Measurements from ENCODE around the gene ABCC6. TPM values are rescaled to one million over a fixed set of nuclear protein-coding genes. Genes with fewer than 3 reads are reported as not detected.
"Not testable (repeated sequence)": the region's sequence is repeated elsewhere in the genome, so short reads cannot be mapped to it uniquely, and the experiment has no call there.

The ABCC6 gene
- total RNA-seq, 3 donors from 2014 or later: not detected

DNA sequence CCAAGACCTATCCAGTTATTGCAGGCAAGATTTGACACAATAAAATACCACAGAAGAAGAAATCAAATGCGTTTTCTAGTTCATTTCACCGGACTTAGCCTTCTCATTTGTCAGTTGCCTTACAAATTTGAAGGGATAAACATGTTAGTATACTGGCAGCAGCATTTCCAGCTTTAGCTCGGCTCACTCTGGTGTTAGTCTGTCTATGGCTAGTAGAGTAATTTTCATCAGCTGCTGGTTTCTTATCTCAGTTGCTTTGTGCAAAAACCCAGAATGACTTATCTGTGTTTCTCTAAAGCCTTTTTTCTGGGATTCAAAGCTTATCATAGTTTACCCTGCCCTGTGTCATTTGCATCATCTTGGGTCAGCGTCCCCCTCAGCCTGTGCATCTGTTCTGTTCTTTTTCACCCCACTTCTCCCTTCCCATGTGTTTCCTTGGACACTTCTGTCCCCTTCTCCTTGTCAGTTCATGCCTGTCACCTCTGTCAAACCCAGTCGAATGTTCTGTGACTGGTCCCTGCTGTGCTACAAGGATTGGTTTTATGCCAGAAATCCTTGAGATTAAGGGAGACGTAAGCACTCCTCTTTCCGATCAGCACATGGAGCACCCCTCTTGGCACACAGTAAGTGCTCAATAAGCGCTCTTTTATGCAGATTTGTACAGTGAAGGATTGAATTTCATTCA is 23.4 kb upstream of the ABCC6 start:
- H3K36me3 Mint-ChIP-seq (ENCODE audit: insufficient read depth); H3K4me3 Mint-ChIP-seq; H3K9me3 Mint-ChIP-seq; H3K27me3 Mint-ChIP-seq (ENCODE audit: low read depth); DNase-seq; ATAC-seq; H3K4me1 Mint-ChIP-seq (ENCODE audit: low read depth): not testable (repeated sequence)

DNA sequence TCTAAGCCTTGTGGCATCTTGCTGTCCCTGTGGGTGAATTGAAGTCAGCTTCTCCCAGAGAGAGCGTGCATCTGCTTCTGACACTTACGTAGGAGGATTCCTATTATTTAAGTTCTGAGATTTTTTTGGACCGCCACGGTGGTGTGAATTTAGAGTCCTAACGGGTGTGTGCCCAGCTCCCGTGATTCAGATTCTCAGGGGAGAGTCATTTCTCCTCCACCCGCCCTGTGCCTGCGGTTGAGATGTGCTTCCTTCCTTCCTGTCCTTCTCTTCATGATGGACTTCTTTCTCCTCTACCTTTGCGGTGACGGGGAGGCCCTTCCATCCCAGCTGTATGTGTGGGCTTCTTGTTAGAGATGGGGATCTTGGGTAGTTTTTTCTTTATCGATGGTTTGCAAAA is 20.6 kb upstream of the ABCC6 start:
- H3K36me3 Mint-ChIP-seq (ENCODE audit: insufficient read depth); ATAC-seq; H3K4me1 Mint-ChIP-seq (ENCODE audit: low read depth); H3K4me3 Mint-ChIP-seq; H3K9me3 Mint-ChIP-seq; DNase-seq; H3K27me3 Mint-ChIP-seq (ENCODE audit: low read depth): not testable (repeated sequence)

- not testable (repeated sequence) for H3K36me3 Mint-ChIP-seq (ENCODE audit: insufficient read depth); DNase-seq; H3K27me3 Mint-ChIP-seq (ENCODE audit: low read depth); H3K4me1 Mint-ChIP-seq (ENCODE audit: low read depth); ATAC-seq; H3K4me3 Mint-ChIP-seq; H3K9me3 Mint-ChIP-seq
Observed at GRCh38 chr16:16240667-16241066, 17.4 kb upstream of the ABCC6 start.

DNA sequence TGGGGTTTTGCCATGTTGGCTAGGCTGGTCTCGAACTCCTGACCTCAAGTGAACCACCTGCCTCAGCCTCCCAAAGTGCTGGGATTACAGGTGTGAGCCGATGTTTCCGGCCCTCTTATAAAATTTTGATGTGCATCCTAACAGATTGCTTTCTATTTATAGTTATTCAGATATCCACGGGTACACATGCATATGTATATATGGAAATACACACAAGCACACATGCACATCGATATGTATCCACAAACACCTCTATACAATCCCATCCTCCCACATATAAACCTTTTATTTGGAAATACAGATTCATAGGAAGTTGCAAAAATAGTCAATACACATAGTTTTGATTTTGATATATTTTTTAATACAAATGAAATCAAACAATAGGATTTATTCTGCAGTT is 14.4 kb upstream of the ABCC6 start:
- H3K36me3 Mint-ChIP-seq (ENCODE audit: insufficient read depth); H3K4me3 Mint-ChIP-seq; ATAC-seq; H3K4me1 Mint-ChIP-seq (ENCODE audit: low read depth); H3K27me3 Mint-ChIP-seq (ENCODE audit: low read depth); DNase-seq; H3K9me3 Mint-ChIP-seq: not testable (repeated sequence)

- not testable (repeated sequence) for DNase-seq; H3K27me3 Mint-ChIP-seq (ENCODE audit: low read depth); H3K36me3 Mint-ChIP-seq (ENCODE audit: insufficient read depth); ATAC-seq; H3K4me1 Mint-ChIP-seq (ENCODE audit: low read depth); H3K4me3 Mint-ChIP-seq; H3K9me3 Mint-ChIP-seq
Observed at GRCh38 chr16:16237071-16237470, 13.8 kb upstream of the ABCC6 start.

DNA sequence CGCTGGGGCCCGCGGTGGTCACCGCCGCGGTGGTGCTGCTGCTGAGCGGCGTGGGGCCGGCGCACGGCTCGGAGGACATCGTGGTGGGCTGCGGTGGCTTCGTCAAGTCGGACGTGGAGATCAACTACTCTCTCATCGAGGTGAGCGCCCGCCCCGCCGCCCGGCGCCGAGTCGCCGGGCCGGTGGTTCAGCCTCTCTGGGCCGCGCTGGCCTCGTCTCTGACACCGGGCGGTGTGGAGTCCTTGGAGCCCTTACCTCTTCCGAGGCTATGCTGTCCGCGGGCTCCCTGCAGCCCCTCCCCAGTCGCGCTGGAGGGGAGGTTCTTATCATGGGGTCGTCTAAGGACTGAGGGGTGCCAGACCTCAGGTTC is 9.4 kb upstream of the ABCC6 start:
- ATAC-seq: peak; percentile 48 to 52
- H3K36me3 Mint-ChIP-seq (ENCODE audit: insufficient read depth); H3K4me3 Mint-ChIP-seq; H3K4me1 Mint-ChIP-seq (ENCODE audit: low read depth); H3K9me3 Mint-ChIP-seq; H3K27me3 Mint-ChIP-seq (ENCODE audit: low read depth); DNase-seq: not testable (repeated sequence)

GRCh38 chr16:16223662-16224241 is 458 bp upstream of the ABCC6 start:
- DNase-seq; H3K27me3 Mint-ChIP-seq (ENCODE audit: low read depth); H3K4me1 Mint-ChIP-seq (ENCODE audit: low read depth); H3K36me3 Mint-ChIP-seq (ENCODE audit: insufficient read depth); H3K4me3 Mint-ChIP-seq; H3K9me3 Mint-ChIP-seq: not testable (repeated sequence)
- peak; percentile 20 to 23 for ATAC-seq

- H3K9me3 Mint-ChIP-seq; DNase-seq; H3K27me3 Mint-ChIP-seq (ENCODE audit: low read depth); ATAC-seq; H3K4me3 Mint-ChIP-seq; H3K4me1 Mint-ChIP-seq (ENCODE audit: low read depth); H3K36me3 Mint-ChIP-seq (ENCODE audit: insufficient read depth): not testable (repeated sequence)
Observed at GRCh38 chr16:16221382-16221781, 1.9 kb downstream of the ABCC6 start.

GRCh38 chr16:16220449-16220848 is 2.8 kb downstream of the ABCC6 start:
- not testable (repeated sequence) for H3K4me1 Mint-ChIP-seq (ENCODE audit: low read depth); H3K36me3 Mint-ChIP-seq (ENCODE audit: insufficient read depth); DNase-seq; H3K27me3 Mint-ChIP-seq (ENCODE audit: low read depth); H3K4me3 Mint-ChIP-seq; ATAC-seq; H3K9me3 Mint-ChIP-seq

DNA sequence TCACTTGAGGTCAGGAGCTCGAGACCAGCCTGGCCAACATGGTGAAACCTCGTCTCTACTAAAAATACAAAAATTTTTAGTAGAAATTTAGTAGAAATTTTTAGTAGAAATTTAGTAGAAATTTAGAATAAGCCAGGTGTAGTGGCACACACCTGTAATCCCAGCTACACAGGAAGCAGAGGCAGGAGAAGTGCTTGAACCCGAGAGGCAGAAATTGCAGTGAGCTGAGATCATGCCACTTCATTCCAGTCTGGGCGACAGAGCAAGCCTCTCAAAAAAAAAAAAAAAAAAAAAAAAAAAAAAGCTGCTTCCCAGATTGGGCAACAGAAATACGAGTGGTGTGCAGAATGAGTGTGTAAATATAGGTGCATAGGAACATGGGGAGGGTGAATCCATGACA is 4.5 kb downstream of the ABCC6 start:
- not testable (repeated sequence) for DNase-seq; H3K27me3 Mint-ChIP-seq (ENCODE audit: low read depth); H3K4me1 Mint-ChIP-seq (ENCODE audit: low read depth); H3K36me3 Mint-ChIP-seq (ENCODE audit: insufficient read depth); H3K9me3 Mint-ChIP-seq; ATAC-seq; H3K4me3 Mint-ChIP-seq

DNA sequence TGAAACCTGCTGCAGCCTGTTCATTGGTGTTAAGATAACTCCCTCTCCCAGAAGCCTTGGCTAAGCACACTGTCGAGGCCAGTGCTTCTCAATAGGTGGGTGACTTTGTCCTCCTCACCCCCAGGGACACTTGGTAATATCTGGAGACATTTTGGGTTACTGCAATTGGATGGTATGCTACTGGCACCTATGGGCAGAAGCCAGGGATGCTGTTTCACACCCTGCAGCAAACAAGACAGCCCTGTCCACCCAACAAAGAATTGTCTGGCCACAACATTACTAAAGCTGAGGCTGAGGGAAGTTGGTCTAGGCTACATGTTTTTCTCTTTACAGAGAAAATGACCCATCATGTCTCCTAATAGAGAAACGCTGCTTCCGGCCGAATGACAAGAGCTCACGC is 4.9 kb downstream of the ABCC6 start:
- H3K36me3 Mint-ChIP-seq (ENCODE audit: insufficient read depth); H3K4me1 Mint-ChIP-seq (ENCODE audit: low read depth); H3K9me3 Mint-ChIP-seq; DNase-seq; ATAC-seq; H3K4me3 Mint-ChIP-seq; H3K27me3 Mint-ChIP-seq (ENCODE audit: low read depth): not testable (repeated sequence)

GRCh38 chr16:16213863-16214293 is 9.4 kb downstream of the ABCC6 start:
- not testable (repeated sequence) for DNase-seq; ATAC-seq; H3K9me3 Mint-ChIP-seq; H3K27me3 Mint-ChIP-seq (ENCODE audit: low read depth); H3K36me3 Mint-ChIP-seq (ENCODE audit: insufficient read depth); H3K4me1 Mint-ChIP-seq (ENCODE audit: low read depth); H3K4me3 Mint-ChIP-seq

DNA sequence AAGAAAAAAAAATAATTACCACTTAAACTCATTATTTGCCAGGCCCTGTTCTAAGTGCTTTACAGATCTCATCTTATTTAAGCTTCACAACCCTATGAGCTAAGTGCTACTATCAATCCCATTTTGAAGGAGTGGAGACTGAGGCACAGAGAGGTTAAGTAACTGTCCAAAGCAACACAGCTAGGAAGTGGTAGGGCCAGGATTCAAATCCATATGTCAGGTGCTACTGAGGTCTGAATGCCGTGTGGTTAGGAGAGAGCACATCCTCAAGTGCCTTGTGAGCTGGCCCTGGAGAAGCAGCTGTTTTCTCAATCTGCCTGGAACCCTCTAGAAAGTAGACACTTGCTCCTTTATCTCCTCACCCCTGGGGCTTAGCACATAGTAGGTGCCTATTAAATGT is 11.9 kb downstream of the ABCC6 start:
- not testable (repeated sequence) for H3K36me3 Mint-ChIP-seq (ENCODE audit: insufficient read depth); H3K27me3 Mint-ChIP-seq (ENCODE audit: low read depth); DNase-seq; H3K4me1 Mint-ChIP-seq (ENCODE audit: low read depth); H3K4me3 Mint-ChIP-seq; H3K9me3 Mint-ChIP-seq; ATAC-seq

GRCh38 chr16:16208461-16208860 is 14.8 kb downstream of the ABCC6 start:
- H3K9me3 Mint-ChIP-seq; ATAC-seq; H3K4me1 Mint-ChIP-seq (ENCODE audit: low read depth); DNase-seq; H3K4me3 Mint-ChIP-seq; H3K36me3 Mint-ChIP-seq (ENCODE audit: insufficient read depth); H3K27me3 Mint-ChIP-seq (ENCODE audit: low read depth): not testable (repeated sequence)

DNA sequence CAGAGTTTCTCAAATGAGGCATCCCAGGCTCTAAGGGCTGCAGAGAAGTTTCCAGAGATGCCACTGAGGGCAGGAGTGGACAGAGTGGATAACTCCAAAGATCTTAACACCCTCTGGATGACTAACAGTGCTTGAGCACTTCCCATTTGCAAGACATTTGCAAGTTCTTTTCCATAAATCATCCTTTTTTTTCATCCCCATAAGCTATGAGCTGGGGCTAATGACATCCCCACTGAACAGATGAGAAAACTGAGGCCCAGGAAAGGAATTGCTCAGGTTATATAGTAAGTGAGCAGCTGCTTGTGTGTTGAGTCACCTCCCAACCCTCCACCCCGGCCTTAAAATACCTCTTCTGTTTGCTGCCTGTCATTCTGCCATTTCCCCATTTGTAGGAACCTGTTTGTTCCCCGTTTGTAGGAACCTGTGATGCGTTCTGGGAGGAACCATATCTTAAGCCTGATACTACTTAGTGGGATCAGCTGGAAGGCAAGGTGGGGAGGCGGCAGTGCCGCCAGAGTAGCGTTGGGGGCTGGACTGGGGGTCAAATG is 15.4 kb downstream of the ABCC6 start:
- H3K9me3 Mint-ChIP-seq; H3K27me3 Mint-ChIP-seq (ENCODE audit: low read depth); H3K4me3 Mint-ChIP-seq; H3K4me1 Mint-ChIP-seq (ENCODE audit: low read depth); H3K36me3 Mint-ChIP-seq (ENCODE audit: insufficient read depth); ATAC-seq; DNase-seq: not testable (repeated sequence)
